Esophagus muscularis mucosa (tissue), 4 donors: Measurements from ENCODE around the gene FYCO1. TPM values are rescaled to one million over a fixed set of nuclear protein-coding genes. Genes with fewer than 3 reads are reported as not detected.
A peak's percentile ranks its signal among the peaks of the same experiment; 100 is the strongest.

ENCODE experiments used
- DNase-seq: peaks from one replicate; pipeline ENCODE4 v3.0.0-alpha.2; 2017; ENCODE audit errors: extremely low spot score
- H3K27ac ChIP-seq, 4 donors: fragments of 200-600 bp; sonication (generic); replicated peaks in 1 of 4; 1 replicate in 3 of 4; 2 replicates in 1 of 4; pipeline ENCODE4 v1.5.1; 2016 to 2019; ENCODE audit warnings: mild to moderate bottlenecking in 1 of 4
- H3K27me3 ChIP-seq, 4 donors: fragments of 200-600 bp; sonication (generic); one replicate each; pipeline versions ENCODE4 v1.5.1 to v1.6.0; 2016 to 2019
- H3K36me3 ChIP-seq, 4 donors: fragments of 200-600 bp; sonication (generic); one replicate each; pipeline ENCODE4 v1.5.1; 2016 to 2019
- H3K4me1 ChIP-seq, 4 donors: fragments of 200-600 bp; sonication (generic); one replicate each; pipeline ENCODE4 v1.5.1; 2016 to 2019
- H3K4me3 ChIP-seq, 4 donors: fragments of 200-600 bp; sonication (generic); 1 replicate in 2 of 4; 2 replicates in 2 of 4; pipeline ENCODE4 v1.5.1; 2016 to 2019; ENCODE audit warnings: mild to moderate bottlenecking in 4 of 4, moderate library complexity in 1 of 4
- H3K9me3 ChIP-seq, 4 donors: fragments of 200-600 bp; sonication (generic); 1 replicate in 3 of 4; 2 replicates in 1 of 4; pipeline ENCODE4 v1.5.1; 2016 to 2019
- EP300 ChIP-seq: sonication (generic); formaldehyde crosslinking; IDR thresholded peaks from one replicate; pipeline ENCODE4 v1.6.1; 2017; ENCODE audit warnings: antibody characterized with exemption
- POLR2A ChIP-seq: fragments of 450-650 bp; IDR thresholded peaks from one replicate; pipeline ENCODE4 v1.6.1; 2017; ENCODE audit warnings: antibody characterized with exemption, moderate library complexity, mild to moderate bottlenecking, low read depth
- POLR2AphosphoS5 ChIP-seq, 2 donors: sonication (generic); formaldehyde crosslinking; IDR thresholded peaks; one replicate each; pipeline ENCODE4 v1.6.1; 2017; ENCODE audit warnings: antibody characterized with exemption in 2 of 2
- WGBS: methylation state at CpG from one replicate; pipeline ENCODE4 v1.1.5; 2018; 5-methylcytosine and 5-hydroxymethylcytosine counted together
- intact Hi-C: fragments of 100-400 bp; cut with DNase I; formaldehyde crosslinking; loops from one replicate; pipeline ENCODE4 v1.15.1; 2023
- total RNA-seq, 4 donors: library from RNA; depleted of rRNA; stranded (reverse); fragments of >200 nt; gene quantifications; one replicate each; pipeline versions ENCODE4 v1.1.0 to v1.2.1, GENCODE V29; 2016
- TF ChIP-seq, protein P1 (sequence below), 3 experiments: fragments of 200-600 bp in 2 of 3; fragments of 450-650 bp in 1 of 3; sonication (generic) in 2 of 3; IDR thresholded peaks; one replicate each; pipeline ENCODE4 v1.5.1; 2017 to 2019; ENCODE audit warnings: antibody characterized with exemption in 3 of 3, mild to moderate bottlenecking in 2 of 3, moderate library complexity in 1 of 3

FYCO1 gene
- total RNA-seq, 4 donors from 2014 or later, result 64.1 to 122 (median 93.8) TPM

DNA sequence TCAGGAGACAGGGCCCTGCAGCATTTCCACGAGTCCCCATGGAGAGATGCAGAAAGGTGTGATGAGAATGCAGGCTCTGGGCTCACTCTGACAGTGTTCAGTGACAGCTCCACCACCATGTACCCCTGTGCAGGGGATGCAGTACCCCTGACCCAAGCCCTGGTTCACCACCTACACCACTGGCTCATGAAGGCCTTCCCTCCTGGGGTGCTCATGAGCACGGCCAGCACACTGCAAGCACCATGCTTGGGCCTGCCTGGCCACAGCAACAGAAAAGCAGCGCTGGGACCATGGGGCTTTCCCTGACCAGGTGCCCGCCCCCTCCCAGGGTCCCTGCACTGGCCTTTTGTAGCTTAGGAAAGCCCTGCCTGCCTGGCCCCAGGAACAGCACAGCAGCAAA, 46.2 kb downstream of the FYCO1 start:
- Histone ChIP-seq H3K4me3 (no peak overlapping the region), H3K27ac (peak overlapping the region in 1 of 4 donors; percentile 56), H3K9me3 (no peaks in the 10 kb centered on the region), H3K27me3 (no peaks in the 10 kb centered on the region), H3K4me1 (peaks cover 0 to 13% (median 4%) of the 10 kb centered on the region in 4 donors), H3K36me3 (peaks cover 55 to 98% (median 86%) of the 10 kb centered on the region in 4 donors)
- intact Hi-C loops, result no loop called here
- DNase-seq, result no peak
- no peak for TF ChIP-seq POLR2A
- TF ChIP-seq EP300, result no peak
- no peak for TF ChIP-seq POLR2AphosphoS5 (IDR thresholded peaks at IDR 0.05)
- TF ChIP-seq, protein P1, sequence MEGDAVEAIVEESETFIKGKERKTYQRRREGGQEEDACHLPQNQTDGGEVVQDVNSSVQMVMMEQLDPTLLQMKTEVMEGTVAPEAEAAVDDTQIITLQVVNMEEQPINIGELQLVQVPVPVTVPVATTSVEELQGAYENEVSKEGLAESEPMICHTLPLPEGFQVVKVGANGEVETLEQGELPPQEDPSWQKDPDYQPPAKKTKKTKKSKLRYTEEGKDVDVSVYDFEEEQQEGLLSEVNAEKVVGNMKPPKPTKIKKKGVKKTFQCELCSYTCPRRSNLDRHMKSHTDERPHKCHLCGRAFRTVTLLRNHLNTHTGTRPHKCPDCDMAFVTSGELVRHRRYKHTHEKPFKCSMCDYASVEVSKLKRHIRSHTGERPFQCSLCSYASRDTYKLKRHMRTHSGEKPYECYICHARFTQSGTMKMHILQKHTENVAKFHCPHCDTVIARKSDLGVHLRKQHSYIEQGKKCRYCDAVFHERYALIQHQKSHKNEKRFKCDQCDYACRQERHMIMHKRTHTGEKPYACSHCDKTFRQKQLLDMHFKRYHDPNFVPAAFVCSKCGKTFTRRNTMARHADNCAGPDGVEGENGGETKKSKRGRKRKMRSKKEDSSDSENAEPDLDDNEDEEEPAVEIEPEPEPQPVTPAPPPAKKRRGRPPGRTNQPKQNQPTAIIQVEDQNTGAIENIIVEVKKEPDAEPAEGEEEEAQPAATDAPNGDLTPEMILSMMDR (IDR thresholded peaks at IDR 0.05), result no peak
- 96% methylated on average over 3 of the region's 4 CpGs for WGBS

DNA sequence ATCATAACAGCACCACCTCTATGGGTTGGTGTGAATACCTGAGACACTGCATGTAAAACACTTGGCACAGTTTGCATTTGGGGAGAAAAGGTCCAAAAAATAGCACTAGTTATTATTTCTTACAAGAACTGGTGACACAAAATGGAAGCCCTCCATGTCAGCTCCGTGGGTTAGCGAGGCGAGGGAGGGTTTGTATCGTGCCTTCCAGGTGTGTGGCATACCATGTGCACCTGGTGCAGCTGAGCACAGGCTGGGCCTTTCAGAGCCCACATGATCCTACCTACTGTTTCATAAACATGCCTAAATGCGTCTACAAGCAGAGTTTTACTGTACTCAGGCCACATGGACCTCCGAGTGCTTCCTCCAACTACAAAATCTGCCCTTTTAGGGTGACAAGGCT, 46.7 kb downstream of the FYCO1 start:
- intact Hi-C loops, result no loop called here
- TF ChIP-seq, protein P1 (IDR thresholded peaks at IDR 0.05), result no peak
- Histone ChIP-seq H3K9me3 (no peaks in the 10 kb centered on the region), H3K36me3 (peaks cover 50 to 92% (median 80%) of the 10 kb centered on the region in 4 donors), H3K27me3 (no peaks in the 10 kb centered on the region), H3K4me1 (peaks cover 0 to 13% (median 4%) of the 10 kb centered on the region in 4 donors), H3K27ac (peak overlapping the region in 2 of 4 donors; percentile 27 to 56), H3K4me3 (no peak overlapping the region)
- WGBS, result 83% methylated on average over 2 of the region's 6 CpGs
- no peak for DNase-seq

DNA sequence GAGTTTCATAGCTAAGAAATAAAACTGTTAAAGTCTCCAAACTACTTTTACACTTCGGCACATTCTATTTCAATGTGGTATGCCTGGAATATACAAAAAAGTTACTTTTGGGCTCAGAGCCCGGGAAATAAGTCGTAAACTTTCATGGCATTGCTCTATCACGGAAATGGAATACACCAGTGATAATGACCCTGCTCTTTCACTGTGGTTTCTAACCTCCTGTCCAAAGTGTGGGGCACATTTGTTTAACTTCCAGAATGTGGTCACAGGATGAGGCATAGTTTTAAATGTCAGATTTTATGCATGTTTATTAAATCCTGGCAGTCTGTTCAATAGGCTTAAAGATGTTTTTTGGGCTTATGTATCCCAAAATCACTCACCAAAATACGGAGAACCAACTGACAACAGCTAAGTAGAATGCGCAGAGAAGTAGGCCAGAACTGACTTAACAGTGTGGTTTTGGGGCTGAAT, 47.3 kb downstream of the FYCO1 start:
- 84% methylated on average over 6 of the region's 6 CpGs for WGBS
- H3K36me3 ChIP-seq, result peaks cover 44 to 87% (median 77%) of the 10 kb centered on the region in 4 donors
- peak overlapping the region in 2 of 4 donors; percentile 27 to 56 for H3K27ac ChIP-seq
- no peaks in the 10 kb centered on the region for H3K9me3 ChIP-seq
- H3K4me1 ChIP-seq, result peaks cover 0 to 13% (median 4%) of the 10 kb centered on the region in 4 donors
- no peak for DNase-seq
- no peak for TF ChIP-seq EP300
- TF ChIP-seq POLR2AphosphoS5 (IDR thresholded peaks at IDR 0.05), result no peak
- TF ChIP-seq, protein P1 (IDR thresholded peaks at IDR 0.05), result no peak
- no peak for TF ChIP-seq POLR2A
- no peak overlapping the region for H3K4me3 ChIP-seq
- intact Hi-C loops, result no loop called here
- no peaks in the 10 kb centered on the region for H3K27me3 ChIP-seq

DNA sequence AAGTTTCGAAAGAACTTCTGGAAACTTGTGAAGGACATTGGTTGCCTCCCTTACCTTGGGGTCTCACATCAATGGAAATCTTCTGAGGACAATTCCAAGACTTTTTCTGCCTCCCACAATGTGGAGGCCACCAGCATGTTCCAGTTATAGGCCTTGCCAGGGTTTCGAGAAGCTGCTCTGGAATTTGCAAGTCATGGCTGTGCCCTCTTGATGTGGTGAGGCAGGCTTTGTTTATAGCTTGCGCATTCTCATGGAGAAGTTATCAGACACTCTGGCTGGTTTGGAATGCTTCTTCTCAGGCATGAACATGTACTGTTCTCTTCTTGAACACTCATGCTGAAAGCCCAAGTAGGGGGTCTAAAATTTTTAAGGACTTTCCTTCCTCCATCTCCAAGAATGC, 48.3 kb downstream of the FYCO1 start:
- H3K9me3 ChIP-seq, result no peaks in the 10 kb centered on the region
- H3K36me3 ChIP-seq, result peaks cover 35 to 87% (median 72%) of the 10 kb centered on the region in 4 donors
- H3K27me3 ChIP-seq, result no peaks in the 10 kb centered on the region
- intact Hi-C loops, result no loop called here
- DNase-seq, result no peak
- peak overlapping the region in 1 of 4 donors; percentile 56 for H3K27ac ChIP-seq
- H3K4me1 ChIP-seq, result peaks cover 0 to 13% (median 6%) of the 10 kb centered on the region in 4 donors
- WGBS, result no CpG with 5 or more reads among the region's 3 CpGs
- TF ChIP-seq, protein P1 (IDR thresholded peaks at IDR 0.05), result no peak
- TF ChIP-seq POLR2A (no peak), EP300 (no peak), POLR2AphosphoS5 (IDR thresholded peaks at IDR 0.05) (no peak)
- no peak overlapping the region for H3K4me3 ChIP-seq

DNA sequence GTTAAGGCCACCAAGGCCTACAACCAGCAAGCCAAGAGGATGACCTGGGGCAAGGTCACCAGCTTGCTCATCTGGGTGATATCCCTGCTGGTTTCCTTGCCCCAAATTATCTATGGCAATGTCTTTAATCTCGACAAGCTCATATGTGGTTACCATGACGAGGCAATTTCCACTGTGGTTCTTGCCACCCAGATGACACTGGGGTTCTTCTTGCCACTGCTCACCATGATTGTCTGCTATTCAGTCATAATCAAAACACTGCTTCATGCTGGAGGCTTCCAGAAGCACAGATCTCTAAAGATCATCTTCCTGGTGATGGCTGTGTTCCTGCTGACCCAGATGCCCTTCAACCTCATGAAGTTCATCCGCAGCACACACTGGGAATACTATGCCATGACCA, 48.7 kb downstream of the FYCO1 start:
- 90% methylated on average over 3 of the region's 3 CpGs for WGBS
- no peak for DNase-seq
- H3K36me3 ChIP-seq, result peaks cover 30 to 86% (median 70%) of the 10 kb centered on the region in 4 donors
- no peak overlapping the region for H3K4me3 ChIP-seq
- peaks cover 0 to 13% (median 7%) of the 10 kb centered on the region in 4 donors for H3K4me1 ChIP-seq
- no peak overlapping the region for H3K27ac ChIP-seq
- intact Hi-C loops, result no loop called here
- H3K9me3 ChIP-seq, result no peaks in the 10 kb centered on the region
- H3K27me3 ChIP-seq, result no peaks in the 10 kb centered on the region
- TF ChIP-seq, protein P1 (IDR thresholded peaks at IDR 0.05), result no peak
- TF ChIP-seq EP300 (no peak), POLR2A (no peak), POLR2AphosphoS5 (IDR thresholded peaks at IDR 0.05) (no peak)
